C1 segment of cervical spinal cord (tissue), 14 donors: ENCODE data around the gene CALHM2.
"Not testable (repeated sequence)": the region's sequence is repeated elsewhere in the genome, so short reads cannot be mapped to it uniquely, and the experiment has no call there.

Source experiments
- DNase-seq, 14 donors: peaks; one replicate each; lab custom pipeline; 2025; lab: John Stamatoyannopoulos, UW

CALHM2 gene

GRCh38 chr10:103417601-103418000 is 34.6 kb downstream of the CALHM2 start:
- DNase-seq = peak in 1 of 14 donors; percentile 84

DNA sequence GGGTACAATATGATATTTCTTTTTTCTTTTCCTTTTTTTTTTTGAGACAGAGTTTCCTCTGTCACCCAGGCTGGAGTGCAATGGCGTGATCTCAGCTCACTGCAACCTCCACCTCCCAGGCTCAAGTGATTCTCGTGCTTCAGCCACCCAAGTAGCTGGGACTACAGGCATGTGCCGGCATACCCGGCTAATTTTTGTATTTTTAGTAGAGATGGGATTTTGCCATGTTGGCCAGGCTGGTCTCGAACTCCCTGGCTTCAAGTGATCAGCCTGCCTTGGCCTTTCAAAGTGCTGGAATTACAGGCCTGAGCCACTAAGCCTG is 35.1 kb downstream of the CALHM2 start:
- not testable (repeated sequence) for DNase-seq

DNA sequence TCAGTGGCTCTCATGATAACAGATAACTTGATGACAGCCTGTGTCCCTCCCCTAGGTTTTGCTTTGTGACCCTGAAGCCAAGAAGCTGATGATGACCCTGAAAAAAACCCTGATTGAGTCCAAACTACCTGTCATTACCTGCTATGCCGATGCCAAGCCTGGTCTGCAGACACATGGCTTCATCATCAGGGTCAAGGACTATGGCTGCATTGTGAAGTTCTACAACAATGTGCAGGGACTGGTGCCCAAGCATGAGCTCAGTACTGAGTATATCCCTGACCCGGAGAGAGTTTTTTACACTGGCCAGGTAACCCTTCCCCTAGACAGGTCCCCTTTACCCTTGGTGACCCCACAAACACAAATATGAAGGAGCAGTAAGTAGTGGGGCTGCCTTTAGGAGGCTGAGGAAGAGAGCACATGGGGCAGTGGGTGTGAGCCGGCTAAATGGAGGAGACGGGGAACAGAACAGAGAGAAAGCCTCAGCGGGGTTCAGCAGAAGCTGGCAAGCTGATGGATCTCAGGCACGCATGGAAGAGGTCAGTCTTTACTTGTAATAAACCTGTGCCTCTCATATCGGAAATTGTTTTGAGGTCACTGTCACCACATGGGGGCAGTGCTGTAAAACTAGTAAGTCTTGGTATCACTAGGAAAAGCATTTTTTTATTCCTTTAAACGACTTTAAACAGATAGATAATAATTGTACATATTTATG is 35.6 kb downstream of the CALHM2 start:
- DNase-seq = peak in 7 of 14 donors; percentile 3 to 56 (median 6)

DNA sequence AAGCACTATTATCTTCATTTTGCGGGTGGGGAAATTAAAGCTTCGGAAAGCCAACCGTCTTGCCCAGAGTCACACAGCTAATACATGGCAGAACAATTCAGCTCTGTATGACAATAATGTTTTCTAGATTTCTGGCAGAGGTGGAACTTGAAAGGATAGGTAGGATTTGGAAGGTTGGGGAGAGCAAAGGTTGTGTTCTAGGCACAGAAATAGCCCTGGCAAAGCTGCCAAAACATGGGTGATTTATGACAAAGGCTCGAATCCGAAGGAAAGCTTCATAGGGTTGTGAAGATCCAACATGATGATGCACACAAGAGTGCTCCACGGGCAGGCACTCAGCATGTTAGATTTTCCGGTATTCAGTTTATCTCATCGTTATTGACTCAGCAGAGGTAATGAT is 36.6 kb downstream of the CALHM2 start:
- no peak for DNase-seq

DNA sequence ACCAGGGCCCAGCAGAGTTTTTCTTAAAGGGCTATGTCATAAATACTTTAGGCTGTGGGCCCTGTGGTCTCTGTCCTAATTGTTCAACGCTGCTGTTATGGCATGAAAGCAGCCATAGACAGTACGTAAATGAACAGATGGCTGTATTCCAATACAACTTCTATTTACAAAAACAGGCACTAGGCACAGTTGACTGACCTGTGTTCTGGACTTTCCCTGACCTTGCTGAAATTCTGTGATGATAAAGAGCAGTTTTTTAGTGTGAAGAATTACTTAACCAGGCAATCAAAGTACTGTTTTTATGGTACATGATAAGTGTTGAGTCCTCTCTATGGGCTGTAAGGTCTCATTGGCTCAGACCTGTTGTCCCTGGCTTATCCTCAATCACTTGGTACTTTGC is 38.6 kb downstream of the CALHM2 start:
- DNase-seq = no peak

- no peak for DNase-seq
Observed at GRCh38 chr10:103397191-103397825, 54.9 kb downstream of the CALHM2 start.

GRCh38 chr10:103396789-103397087 is 55.4 kb downstream of the CALHM2 start:
- no peak for DNase-seq
